CD4-positive, alpha-beta memory T cell (primary cell): ENCODE results near the gene DIPK1B. TPM values are rescaled to one million over a fixed set of nuclear protein-coding genes. Genes with fewer than 3 reads are reported as not detected.

Experiments
- CTCF ChIA-PET: fragments of 350-600 bp; sonication (Branson Sonifier 250); formaldehyde crosslinking; loops from one replicate; lab custom pipeline; 2021; ENCODE audit warnings: inconsistent platforms; ENCODE audit not compliant: partially characterized antibody; lab: Charles Lee
- POLR2A ChIA-PET: fragments of 350-600 bp; sonication (Branson Sonifier 250); formaldehyde crosslinking; loops from one replicate; lab custom pipeline; 2021; ENCODE audit not compliant: partially characterized antibody; lab: Charles Lee
- DNase-seq, 5 donors: peaks; one replicate each; pipeline versions ENCODE4 v3.0.0 to v3.0.0-alpha.2; 2020 to 2022; ENCODE audit warnings: mixed read lengths in 1 of 5
- H3K27ac ChIP-seq: one replicate; pipeline ENCODE4 v1.7.0; 2013; ENCODE audit warnings: low read depth, low read length
- H3K27me3 ChIP-seq: 2 replicates; pipeline ENCODE4 v1.7.0; 2013; ENCODE audit warnings: mild to moderate bottlenecking, low read length, moderate library complexity; ENCODE audit not compliant: insufficient read depth
- H3K36me3 ChIP-seq: 2 replicates; pipeline ENCODE4 v1.7.0; 2013; ENCODE audit warnings: mild to moderate bottlenecking, low read length, moderate library complexity; ENCODE audit not compliant: insufficient read depth
- H3K4me1 ChIP-seq: 2 replicates; pipeline ENCODE4 v1.7.0; 2013; ENCODE audit warnings: mild to moderate bottlenecking, low read length, moderate library complexity; ENCODE audit not compliant: insufficient read depth
- H3K4me3 ChIP-seq, 2 donors: one replicate each; pipeline ENCODE4 v1.7.0; 2013; ENCODE audit warnings: low read length in 2 of 2, mild to moderate bottlenecking in 1 of 2
- H3K9me3 ChIP-seq, 2 donors: one replicate each; pipeline ENCODE4 v1.7.0; 2013; ENCODE audit warnings: low read length in 2 of 2, control low read depth in 1 of 2; ENCODE audit not compliant: control insufficient read depth in 1 of 2
- H3K27ac Mint-ChIP-seq, 7 donors: one replicate each; pipeline ENCODE4 v1.8.0; 2020 to 2021; ENCODE audit warnings: mixed read lengths in 7 of 7, mild to moderate bottlenecking in 6 of 7, inconsistent platforms in 3 of 7, moderate library complexity in 3 of 7
- H3K27me3 Mint-ChIP-seq, 2 donors: one replicate each; pipeline ENCODE4 v1.8.0; 2020 to 2021; ENCODE audit warnings: mixed read lengths in 2 of 2
- H3K36me3 Mint-ChIP-seq, 2 donors: one replicate each; pipeline ENCODE4 v1.8.0; 2020 to 2021; ENCODE audit warnings: mixed read lengths in 2 of 2, inconsistent platforms in 1 of 2, mild to moderate bottlenecking in 1 of 2
- H3K4me1 Mint-ChIP-seq, 4 donors: one replicate each; pipeline ENCODE4 v1.8.0; 2020 to 2021; ENCODE audit warnings: mixed read lengths in 4 of 4, mild to moderate bottlenecking in 1 of 4
- H3K4me3 Mint-ChIP-seq, 8 donors: one replicate each; pipeline ENCODE4 v1.8.0; 2020 to 2021; ENCODE audit warnings: mixed read lengths in 8 of 8, mild to moderate bottlenecking in 7 of 8, moderate library complexity in 6 of 8, inconsistent platforms in 3 of 8
- H3K9me3 Mint-ChIP-seq, 8 donors: one replicate each; pipeline ENCODE4 v1.8.0; 2020 to 2021; ENCODE audit warnings: mixed read lengths in 8 of 8, mild to moderate bottlenecking in 5 of 8, inconsistent platforms in 3 of 8, moderate library complexity in 1 of 8
- intact Hi-C: fragments of 100-400 bp; cut with micrococcal nuclease; formaldehyde crosslinking; loops from one replicate; pipeline ENCODE4 v1.15.1; 2023
- polyA plus RNA-seq, 2 donors: library from polyadenylated mRNA; unstranded; fragments of 300-500 nt; fragmentation: Illumina TruSeq; gene quantifications; one replicate each; pipeline ENCODE4 v1.2.3, GENCODE V29; 2021
- total RNA-seq, 2 experiments: library from RNA; stranded (reverse); gene quantifications; one replicate each; pipeline ENCODE4 v1.2.3, GENCODE V29; 2021

DIPK1B gene
- total and polyA plus RNA-seq, 4 experiments from 2014 or later: not detected

- peaks cover 7 to 37% (median 19%) of the 10 kb centered on the region in 4 donors for H3K4me1 Mint-ChIP-seq
- Histone ChIP-seq H3K9me3 (no peaks in the 10 kb centered on the region), H3K27ac (no peak overlapping the region), H3K27me3 (no peaks in the 10 kb centered on the region), H3K36me3 (peaks cover 23% of the 10 kb centered on the region), H3K4me3 (no peak overlapping the region), H3K4me1 (peaks cover 30% of the 10 kb centered on the region)
- POLR2A ChIA-PET: interaction anchor here (0.7 to 3.4 kb wide), 5 partner anchors 13 to 245 kb away, joined by 4 to 25 read pairs (median 14); partner anchors contain the start of genes AGPAT2, DIPK1B and RABL6
- H3K36me3 Mint-ChIP-seq: peaks cover 13 to 28% of the 10 kb centered on the region in 2 donors
- peak overlapping the region in 1 of 7 donors; percentile 80 for H3K27ac Mint-ChIP-seq
- CTCF ChIA-PET: interaction anchor here (1.1 to 2.0 kb wide), 4 partner anchors 28 to 245 kb away, joined by 3 to 5 read pairs (median 4); partner anchors contain the start of gene LCN8
- intact Hi-C loops: loop anchor here (2.0 to 5.0 kb wide), 2 partner anchors 246 to 493 kb away; partner anchors contain the start of genes RNF208 and SEC16A
- H3K9me3 Mint-ChIP-seq: peaks cover 0 to 7% (median 0%) of the 10 kb centered on the region in 8 donors
- H3K4me3 Mint-ChIP-seq: peak overlapping the region in 7 of 8 donors; percentile 29 to 73 (median 64)
- peaks cover 0 to 4% of the 10 kb centered on the region in 2 donors for H3K27me3 Mint-ChIP-seq
- DNase-seq: peak in 1 of 5 donors; percentile 31
Measured at GRCh38 chr9:136729144-136729543, 16.8 kb downstream of the DIPK1B start.

GRCh38 chr9:136729926-136730325, 17.6 kb downstream of the DIPK1B start:
- Histone ChIP-seq H3K4me1 (peaks cover 30% of the 10 kb centered on the region), H3K27ac (no peak overlapping the region), H3K27me3 (no peaks in the 10 kb centered on the region), H3K4me3 (no peak overlapping the region), H3K9me3 (no peaks in the 10 kb centered on the region), H3K36me3 (peaks cover 16% of the 10 kb centered on the region)
- H3K27ac Mint-ChIP-seq: peak overlapping the region in 1 of 7 donors; percentile 80
- H3K27me3 Mint-ChIP-seq: peaks cover 0 to 4% of the 10 kb centered on the region in 2 donors
- intact Hi-C loops: loop anchor here (2.0 to 5.0 kb wide), 2 partner anchors 247 to 492 kb away; partner anchors contain the start of genes RNF208 and SEC16A
- ChIA-PET CTCF (interaction anchor here (1.3 kb wide), 1 partner anchor 28 kb away, joined by 3 read pairs; the partner anchor contains the start of gene LCN8), POLR2A (interaction anchor here (0.7 to 3.4 kb wide), 3 partner anchors 11 to 42 kb away, joined by 3 to 25 read pairs (median 4); partner anchors contain the start of genes AGPAT2 and DIPK1B)
- peak overlapping the region in 5 of 8 donors; percentile 29 to 73 (median 55) for H3K4me3 Mint-ChIP-seq
- peaks cover 8 to 20% of the 10 kb centered on the region in 2 donors for H3K36me3 Mint-ChIP-seq
- DNase-seq: no peak
- H3K9me3 Mint-ChIP-seq: peaks cover 0 to 7% (median 0%) of the 10 kb centered on the region in 8 donors
- H3K4me1 Mint-ChIP-seq: peaks cover 7 to 32% (median 16%) of the 10 kb centered on the region in 4 donors

- ChIA-PET CTCF (interaction anchor here (0.6 kb wide), 1 partner anchor 32 kb away, joined by 4 read pairs; no protein-coding TSS in a partner anchor), POLR2A (interaction anchor here (0.6 kb wide), 1 partner anchor 1928 kb away, joined by 3 read pairs; no protein-coding TSS in a partner anchor)
- peak in 1 of 5 donors; percentile 2 for DNase-seq
- Histone ChIP-seq H3K9me3 (no peaks in the 10 kb centered on the region), H3K4me1 (peaks cover 8% of the 10 kb centered on the region), H3K36me3 (no peaks in the 10 kb centered on the region), H3K4me3 (no peak overlapping the region), H3K27ac (no peak overlapping the region), H3K27me3 (no peaks in the 10 kb centered on the region)
- Mint-ChIP-seq H3K4me1 (peaks cover 0 to 12% (median 0%) of the 10 kb centered on the region in 4 donors), H3K36me3 (peaks cover 0 to under 1% of the 10 kb centered on the region in 2 donors), H3K9me3 (peaks cover 0 to 1% (median 0%) of the 10 kb centered on the region in 8 donors), H3K27me3 (no peaks in the 10 kb centered on the region), H3K4me3 (no peak overlapping the region), H3K27ac (peak overlapping the region in 2 of 7 donors; percentile 22 to 50)
- intact Hi-C loops: no loop called here
Measured at GRCh38 chr9:136732444-136733178, 20.2 kb downstream of the DIPK1B start.

- Histone ChIP-seq H3K27ac (no peak overlapping the region), H3K4me3 (no peak overlapping the region), H3K4me1 (peaks cover 6% of the 10 kb centered on the region), H3K36me3 (no peaks in the 10 kb centered on the region), H3K9me3 (no peaks in the 10 kb centered on the region), H3K27me3 (no peaks in the 10 kb centered on the region)
- POLR2A ChIA-PET: no interaction called here
- Mint-ChIP-seq H3K4me3 (no peak overlapping the region), H3K27me3 (no peaks in the 10 kb centered on the region), H3K4me1 (peaks cover 0 to 10% (median 0%) of the 10 kb centered on the region in 4 donors), H3K27ac (no peak overlapping the region), H3K36me3 (no peaks in the 10 kb centered on the region), H3K9me3 (no peaks in the 10 kb centered on the region)
- peak in 1 of 5 donors; percentile 7 for DNase-seq
- CTCF ChIA-PET: no interaction called here
- intact Hi-C loops: no loop called here
Measured at GRCh38 chr9:136733611-136734010, 21.2 kb downstream of the DIPK1B start.

- no peaks in the 10 kb centered on the region for H3K36me3 Mint-ChIP-seq
- ChIA-PET POLR2A (no interaction called here), CTCF (no interaction called here)
- H3K4me3 ChIP-seq: no peak overlapping the region
- H3K4me1 Mint-ChIP-seq: no peaks in the 10 kb centered on the region
- H3K27me3 Mint-ChIP-seq: no peaks in the 10 kb centered on the region
- H3K27ac ChIP-seq: no peak overlapping the region
- H3K9me3 ChIP-seq: no peaks in the 10 kb centered on the region
- H3K9me3 Mint-ChIP-seq: no peaks in the 10 kb centered on the region
- no peaks in the 10 kb centered on the region for H3K36me3 ChIP-seq
- no peak overlapping the region for H3K4me3 Mint-ChIP-seq
- intact Hi-C loops: no loop called here
- peak overlapping the region in 1 of 7 donors; percentile 53 for H3K27ac Mint-ChIP-seq
- H3K4me1 ChIP-seq: no peaks in the 10 kb centered on the region
- no peaks in the 10 kb centered on the region for H3K27me3 ChIP-seq
- peak in 1 of 5 donors; percentile 1 for DNase-seq
Measured at GRCh38 chr9:136734837-136735496, 22.6 kb downstream of the DIPK1B start.

GRCh38 chr9:136735812-136736480, 23.6 kb downstream of the DIPK1B start:
- Mint-ChIP-seq H3K36me3 (no peaks in the 10 kb centered on the region), H3K4me3 (no peak overlapping the region), H3K27ac (no peak overlapping the region), H3K9me3 (no peaks in the 10 kb centered on the region), H3K27me3 (no peaks in the 10 kb centered on the region), H3K4me1 (peaks cover 0 to 5% (median 0%) of the 10 kb centered on the region in 4 donors)
- ChIA-PET CTCF (no interaction called here), POLR2A (interaction anchor here (0.6 kb wide), 1 partner anchor 23 kb away, joined by 3 read pairs; no protein-coding TSS in a partner anchor)
- H3K27me3 ChIP-seq: no peaks in the 10 kb centered on the region
- no peak overlapping the region for H3K4me3 ChIP-seq
- DNase-seq: peak in 1 of 5 donors; percentile 22
- peaks cover under 1% of the 10 kb centered on the region for H3K4me1 ChIP-seq
- H3K9me3 ChIP-seq: no peaks in the 10 kb centered on the region
- no peak overlapping the region for H3K27ac ChIP-seq
- H3K36me3 ChIP-seq: no peaks in the 10 kb centered on the region
- intact Hi-C loops: no loop called here
